ENCODE results near the gene CSF3R.

DNA sequence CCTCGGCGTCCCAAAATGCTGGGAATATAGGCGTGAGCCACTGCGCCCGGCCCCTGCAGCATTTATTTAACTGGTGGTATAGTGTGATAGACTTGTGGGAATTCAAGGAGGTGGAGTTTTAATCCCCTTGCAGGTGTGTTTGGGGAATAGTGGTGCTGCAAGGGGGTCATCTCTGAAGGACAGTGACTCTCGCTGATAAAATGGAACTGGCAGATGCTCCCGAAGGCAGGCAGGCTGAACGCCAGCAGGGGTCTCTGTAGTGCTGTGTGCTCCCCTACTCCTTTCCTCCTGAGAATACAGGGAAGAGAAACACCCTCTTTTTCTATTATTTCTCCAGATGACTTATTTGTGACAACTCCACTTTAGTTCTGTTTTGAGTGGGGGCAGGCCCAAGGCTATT lies 36.4 kb downstream of the CSF3R start:
- TF ChIP-seq, protein P1, sequence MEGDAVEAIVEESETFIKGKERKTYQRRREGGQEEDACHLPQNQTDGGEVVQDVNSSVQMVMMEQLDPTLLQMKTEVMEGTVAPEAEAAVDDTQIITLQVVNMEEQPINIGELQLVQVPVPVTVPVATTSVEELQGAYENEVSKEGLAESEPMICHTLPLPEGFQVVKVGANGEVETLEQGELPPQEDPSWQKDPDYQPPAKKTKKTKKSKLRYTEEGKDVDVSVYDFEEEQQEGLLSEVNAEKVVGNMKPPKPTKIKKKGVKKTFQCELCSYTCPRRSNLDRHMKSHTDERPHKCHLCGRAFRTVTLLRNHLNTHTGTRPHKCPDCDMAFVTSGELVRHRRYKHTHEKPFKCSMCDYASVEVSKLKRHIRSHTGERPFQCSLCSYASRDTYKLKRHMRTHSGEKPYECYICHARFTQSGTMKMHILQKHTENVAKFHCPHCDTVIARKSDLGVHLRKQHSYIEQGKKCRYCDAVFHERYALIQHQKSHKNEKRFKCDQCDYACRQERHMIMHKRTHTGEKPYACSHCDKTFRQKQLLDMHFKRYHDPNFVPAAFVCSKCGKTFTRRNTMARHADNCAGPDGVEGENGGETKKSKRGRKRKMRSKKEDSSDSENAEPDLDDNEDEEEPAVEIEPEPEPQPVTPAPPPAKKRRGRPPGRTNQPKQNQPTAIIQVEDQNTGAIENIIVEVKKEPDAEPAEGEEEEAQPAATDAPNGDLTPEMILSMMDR (IDR thresholded peaks at IDR 0.05) = no peak
- TF ChIP-seq POLR2AphosphoS5 (IDR thresholded peaks at IDR 0.05) = no peak

Data from breast epithelium (tissue), 3 donors.